Measurements from ENCODE around the gene RPS24. TPM values are rescaled to one million over a fixed set of nuclear protein-coding genes. Genes with fewer than 3 reads are reported as not detected.

Gene RPS24
- total RNA-seq, 4 donors from 2014 or later = 2,501 to 3,845 (median 3,318) TPM

- 90 to 92% methylated on average over 6 of the region's 6 CpGs for WGBS, 2 donors
- TF ChIP-seq POLR2A (IDR thresholded peaks at IDR 0.05) (no peak), CTCF (IDR thresholded peaks at IDR 0.05) (no peak)
- no peak overlapping the region for H3K4me3 ChIP-seq (ENCODE audit: low read depth, poor library complexity, severe bottlenecking)
- peak in 1 of 2 donors; percentile 63 for DNase-seq (ENCODE audit: low spot score in 2 of 2)
- intact Hi-C loops (cut with DNase I; ENCODE audit: low total_unique reads) = no loop called here
Measured at GRCh38 chr10:78079411-78079810, 45.7 kb downstream of the RPS24 start.

GRCh38 chr10:78081292-78081691 lies 47.6 kb downstream of the RPS24 start:
- peak in 1 of 2 donors; percentile 74 for DNase-seq (ENCODE audit: low spot score in 2 of 2)
- no peak overlapping the region for H3K4me3 ChIP-seq (ENCODE audit: low read depth, poor library complexity, severe bottlenecking)
- intact Hi-C loops (cut with DNase I; ENCODE audit: low total_unique reads) = loop anchor here (5.0 kb wide), 1 partner anchor 339 kb away; no protein-coding TSS in a partner anchor
- no peak for TF ChIP-seq POLR2A (IDR thresholded peaks at IDR 0.05)
- TF ChIP-seq CTCF (IDR thresholded peaks at IDR 0.05) = no peak
- WGBS, 2 donors = 46 to 60% methylated on average over 3 of the region's 3 CpGs

GRCh38 chr10:78082636-78083035 lies 49.0 kb downstream of the RPS24 start:
- intact Hi-C loops (cut with DNase I; ENCODE audit: low total_unique reads) = loop anchor here (5.0 kb wide), 1 partner anchor 340 kb away; no protein-coding TSS in a partner anchor
- 82 to 83% methylated on average over 4 of the region's 4 CpGs for WGBS, 2 donors
- DNase-seq (ENCODE audit: low spot score in 2 of 2) = no peak
- TF ChIP-seq POLR2A (IDR thresholded peaks at IDR 0.05) = no peak
- TF ChIP-seq CTCF (IDR thresholded peaks at IDR 0.05) = no peak
- H3K4me3 ChIP-seq (ENCODE audit: low read depth, poor library complexity, severe bottlenecking) = no peak overlapping the region

Other genes starting within 250 kb of the RPS24 start
- 100 to 1,000 TPM in 3 of 4 donors, 10 to 100 TPM in 1; 91.9 to 165 (median 103) TPM for gene DLG5, start 107.1 kb upstream of the RPS24 start, total RNA-seq
- gene POLR3A, start 4.3 kb upstream of the RPS24 start, total RNA-seq = 10 to 100 TPM in 3 of 4 donors, 1 to 10 TPM in 1; 8.7 to 11.1 (median 10.9) TPM